Stomach (tissue), 19 donors: ENCODE results near the gene RERGL. TPM values are rescaled to one million over a fixed set of nuclear protein-coding genes. Genes with fewer than 3 reads are reported as not detected.

ENCODE experiments used
- DNase-seq, 2 donors: peaks; one replicate each; pipeline versions ENCODE4 v3.0.0 to v3.0.0-alpha.2; 2013 to 2019
- H3K27ac ChIP-seq, 5 donors: fragments of 200-600 bp in 4 of 5; sonication (generic) in 4 of 5; one replicate each; pipeline ENCODE4 v1.5.1; 2013 to 2019; ENCODE audit warnings: mild to moderate bottlenecking in 1 of 5, moderate library complexity in 1 of 5
- H3K27me3 ChIP-seq, 3 donors: fragments of 200-600 bp; sonication (generic); one replicate each; pipeline ENCODE4 v1.5.1; 2017 to 2019; ENCODE audit warnings: mixed run types in 1 of 3
- H3K36me3 ChIP-seq, 4 donors: fragments of 200-600 bp; sonication (generic); 1 replicate in 3 of 4; 2 replicates in 1 of 4; pipeline ENCODE4 v1.5.1; 2016 to 2019
- H3K4me1 ChIP-seq, 4 donors: fragments of 200-600 bp; sonication (generic); one replicate each; pipeline ENCODE4 v1.5.1; 2016 to 2019
- H3K4me3 ChIP-seq, 4 donors: fragments of 200-600 bp; sonication (generic) in 3 of 4; one replicate each; pipeline ENCODE4 v1.5.1; 2016 to 2019; ENCODE audit warnings: mild to moderate bottlenecking in 1 of 4
- H3K9me3 ChIP-seq, 4 donors: fragments of 200-600 bp; sonication (generic); one replicate each; pipeline ENCODE4 v1.5.1; 2016 to 2019
- CTCF ChIP-seq, 7 experiments: fragments of 450-650 bp in 4 of 7; fragments of 200-600 bp in 3 of 7; sonication (generic) in 3 of 7; IDR thresholded peaks; one replicate each; pipeline ENCODE4 v1.5.1; 2016 to 2019; ENCODE audit warnings: antibody characterized with exemption in 7 of 7, control low read depth in 2 of 7, mild to moderate bottlenecking in 1 of 7
- EP300 ChIP-seq: sonication (generic); formaldehyde crosslinking; IDR thresholded peaks from one replicate; pipeline ENCODE4 v1.6.1; 2017; ENCODE audit warnings: antibody characterized with exemption
- POLR2A ChIP-seq, 4 donors: fragments of 450-650 bp; IDR thresholded peaks; one replicate each; pipeline ENCODE4 v1.6.1; 2016; ENCODE audit warnings: antibody characterized with exemption in 4 of 4, control low read depth in 2 of 4, mild to moderate bottlenecking in 1 of 4, moderate library complexity in 1 of 4
- POLR2AphosphoS5 ChIP-seq, 3 donors: sonication (generic); formaldehyde crosslinking; IDR thresholded peaks; one replicate each; pipeline ENCODE4 v1.6.1; 2016; ENCODE audit warnings: antibody characterized with exemption in 3 of 3
- WGBS, 5 donors: extraction: QIAGEN DNeasy Blood & Tissue Kit in 3 of 5; methylation state at CpG; one replicate each; pipeline versions ENCODE4 v1.1.5 to v1.1.7; 2013 to 2018; 5-methylcytosine and 5-hydroxymethylcytosine counted together
- intact Hi-C: fragments of 100-400 bp; cut with DNase I; formaldehyde crosslinking; loops from one replicate; pipeline ENCODE4 v1.15.1; 2023; ENCODE audit warnings: low total_unique reads
- long read RNA-seq, 10 donors: transcript quantifications; one replicate each; lab custom pipeline, GENCODE V29; 2026
- polyA plus RNA-seq, 3 donors: library from polyadenylated mRNA; stranded (reverse); fragments of 200-250 nt; gene quantifications; one replicate each; pipeline ENCODE4 v1.2.3, GENCODE V29; 2013
- total RNA-seq, 5 donors: library from RNA; depleted of rRNA; stranded (reverse); fragments of >200 nt; gene quantifications; one replicate each; pipeline versions ENCODE4 v1.1.0 to v1.2.3, GENCODE V29; 2014 to 2016
- donor health status: healthy with polysubstance abuse.
- donor health status: Bipolar disorder and iron deficiency.
- donor health status: healthy.

The RERGL gene, protein sequence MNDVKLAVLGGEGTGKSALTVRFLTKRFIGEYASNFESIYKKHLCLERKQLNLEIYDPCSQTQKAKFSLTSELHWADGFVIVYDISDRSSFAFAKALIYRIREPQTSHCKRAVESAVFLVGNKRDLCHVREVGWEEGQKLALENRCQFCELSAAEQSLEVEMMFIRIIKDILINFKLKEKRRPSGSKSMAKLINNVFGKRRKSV
- total RNA-seq (1 to 10 TPM in 2 of 5 donors, not detected in 3; 2.3 to 9.2 TPM), polyA plus RNA-seq (1 to 10 TPM in 2 of 3 donors, not detected in 1; 1.1 to 6.8 TPM)
- long read RNA-seq, donor 1: 0 reads
- long read RNA-seq, donor 2: 0 reads
- long read RNA-seq, donor 3, partial matches to known transcripts: 0 of 9 reads
- long read RNA-seq, donor 3, other reads (novel, unspliced or antisense): 9 of 9 reads
- long read RNA-seq, donor 4: 0 reads
- long read RNA-seq, donor 5, partial matches to known transcripts: 32 of 32 reads
- long read RNA-seq, donor 5, other reads (novel, unspliced or antisense): 0 of 32 reads
- long read RNA-seq, donor 6, partial matches to known transcripts: 0 of 1 reads
- long read RNA-seq, donor 6, other reads (novel, unspliced or antisense): 0 of 1 reads
- long read RNA-seq, donor 7: 0 reads
- long read RNA-seq, donor 8: 0 reads
- long read RNA-seq, donor 9: 0 reads
- long read RNA-seq, donor 10: 0 reads

- H3K27ac ChIP-seq: no peak within 1 kb of the TSS
- intact Hi-C loops: no loop called here
- H3K9me3 ChIP-seq: no peaks in the 10 kb centered on the region
- H3K4me1 ChIP-seq: no peaks in the 10 kb centered on the region
- WGBS, 5 donors: 75 to 95% (median 90%) methylated on average over 1 of the region's 1 CpG
- no peaks in the 10 kb centered on the region for H3K36me3 ChIP-seq
- H3K4me3 ChIP-seq: no peak within 1 kb of the TSS
- DNase-seq: no peak
- TF ChIP-seq POLR2A (IDR thresholded peaks at IDR 0.05) (no peak), EP300 (no peak), CTCF (IDR thresholded peaks at IDR 0.05) (no peak), POLR2AphosphoS5 (IDR thresholded peaks at IDR 0.05) (no peak)
- H3K27me3 ChIP-seq: no peaks in the 10 kb centered on the region
These were observed at the start of gene RERGL for GRCh38 chr12:18090093-18090492. TSS of gene RERGL (minus strand) at chr12:18090193. CDS start at chr12:18090140, 53 bp downstream.

DNA sequence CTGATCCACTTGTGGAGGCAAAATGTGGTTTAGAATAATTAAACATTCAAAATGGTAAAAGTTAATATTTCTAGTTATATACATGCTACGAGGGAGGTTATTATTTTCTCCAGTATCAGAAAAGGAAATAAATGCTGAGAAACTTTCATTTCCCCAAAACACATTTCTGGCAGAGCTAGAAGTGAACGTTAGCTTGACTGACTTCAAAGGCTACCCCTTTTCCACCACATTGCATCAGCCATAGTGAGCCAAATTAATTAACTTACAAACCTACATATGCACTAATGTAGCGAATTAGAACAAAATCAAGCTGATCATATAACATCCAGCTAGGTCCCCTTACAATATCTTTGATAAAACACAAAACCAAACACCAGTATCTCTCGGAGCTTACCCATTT, 49.3 kb upstream of the RERGL start:
- peaks cover 0 to 11% (median 3%) of the 10 kb centered on the region in 4 donors for H3K4me1 ChIP-seq
- no peak overlapping the region for H3K4me3 ChIP-seq
- intact Hi-C loops: no loop called here
- no peaks in the 10 kb centered on the region for H3K9me3 ChIP-seq
- 47 to 68% (median 62%) methylated on average over 4 of the region's 4 CpGs for WGBS, 5 donors
- H3K27ac ChIP-seq: no peak overlapping the region
- TF ChIP-seq CTCF (IDR thresholded peaks at IDR 0.05) (no peak), POLR2AphosphoS5 (IDR thresholded peaks at IDR 0.05) (no peak), POLR2A (IDR thresholded peaks at IDR 0.05) (no peak), EP300 (no peak)
- H3K36me3 ChIP-seq: no peaks in the 10 kb centered on the region
- DNase-seq: no peak
- no peaks in the 10 kb centered on the region for H3K27me3 ChIP-seq

DNA sequence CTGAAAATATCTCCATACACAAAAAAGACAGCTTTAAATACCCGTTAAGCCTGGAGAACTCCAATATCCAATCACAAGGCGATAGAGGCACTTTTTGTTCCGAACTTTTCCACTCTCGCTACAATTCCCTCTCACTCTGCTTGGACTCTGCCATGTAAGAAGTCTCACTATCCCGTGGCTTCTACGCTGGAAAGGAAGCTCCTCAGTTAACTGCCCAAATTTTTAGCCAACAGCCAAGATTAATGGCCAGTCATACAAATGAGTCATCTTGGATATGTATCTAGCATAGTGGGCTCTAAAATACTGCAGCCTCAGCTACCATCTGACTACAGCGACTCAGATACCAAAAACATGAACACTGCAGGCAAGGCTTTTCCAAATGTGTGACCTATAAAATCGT, 45.5 kb upstream of the RERGL start:
- no peak for TF ChIP-seq EP300
- TF ChIP-seq POLR2A (IDR thresholded peaks at IDR 0.05): no peak
- no peak overlapping the region for H3K27ac ChIP-seq
- intact Hi-C loops: no loop called here
- DNase-seq: no peak
- no peaks in the 10 kb centered on the region for H3K9me3 ChIP-seq
- H3K4me1 ChIP-seq: no peaks in the 10 kb centered on the region
- 70 to 86% (median 80%) methylated on average over 8 of the region's 8 CpGs for WGBS, 5 donors
- no peak overlapping the region for H3K4me3 ChIP-seq
- no peaks in the 10 kb centered on the region for H3K36me3 ChIP-seq
- H3K27me3 ChIP-seq: no peaks in the 10 kb centered on the region

DNA sequence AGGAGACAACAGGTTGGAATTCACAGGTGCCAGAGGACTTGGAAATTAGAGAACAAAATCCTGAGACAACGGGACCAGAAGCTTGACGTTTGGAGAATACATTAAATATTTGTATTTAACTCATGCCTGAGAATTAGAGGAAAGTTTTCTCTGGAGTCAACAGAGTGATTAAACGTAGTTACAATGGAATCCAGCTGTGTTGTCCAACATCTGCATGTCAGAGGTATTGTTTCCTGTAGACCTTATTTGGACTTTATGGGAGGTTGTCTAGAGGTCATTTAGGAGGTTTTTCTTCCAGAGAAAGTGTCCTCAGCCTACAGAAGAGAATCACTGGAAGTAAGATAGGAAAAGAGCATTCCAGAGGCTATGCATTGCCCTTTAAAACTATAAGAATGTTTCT, 45.1 kb upstream of the RERGL start:
- no peaks in the 10 kb centered on the region for H3K27me3 ChIP-seq
- TF ChIP-seq POLR2AphosphoS5 (IDR thresholded peaks at IDR 0.05) (no peak), CTCF (IDR thresholded peaks at IDR 0.05) (no peak), POLR2A (IDR thresholded peaks at IDR 0.05) (no peak), EP300 (no peak)
- WGBS, 5 donors: 16 to 35% (median 21%) methylated on average over 3 of the region's 3 CpGs
- no peak overlapping the region for H3K4me3 ChIP-seq
- H3K4me1 ChIP-seq: no peaks in the 10 kb centered on the region
- intact Hi-C loops: no loop called here
- peak in 1 of 2 donors; percentile 20 for DNase-seq
- no peak overlapping the region for H3K27ac ChIP-seq
- H3K9me3 ChIP-seq: no peaks in the 10 kb centered on the region
- H3K36me3 ChIP-seq: no peaks in the 10 kb centered on the region
